T-helper 1 cell treated with Interleukin-12 subunit alpha and Interleukin-12 subunit beta and Interleukin-4 antibody, amounts not matched to agents 30 ng/mL and 1 ng/mL, for 36 hours (primary cell): ENCODE data around the gene NT5C3B. TPM values are rescaled to one million over a fixed set of nuclear protein-coding genes. Genes with fewer than 3 reads are reported as not detected.
"Not testable (repeated sequence)": the region's sequence is repeated elsewhere in the genome, so short reads cannot be mapped to it uniquely, and the experiment has no call there.

ENCODE experiments used
- intact Hi-C: fragments of 100-400 bp; cut with micrococcal nuclease; formaldehyde crosslinking; loops from one replicate; pipeline ENCODE4 v1.15.1; 2024
- total RNA-seq: library from RNA; stranded (reverse); gene quantifications from 2 replicates; pipeline ENCODE4 v1.2.3, GENCODE V29; 2022

NT5C3B gene
- total RNA-seq, 1 donor from 2014 or later: 24.9 TPM

DNA sequence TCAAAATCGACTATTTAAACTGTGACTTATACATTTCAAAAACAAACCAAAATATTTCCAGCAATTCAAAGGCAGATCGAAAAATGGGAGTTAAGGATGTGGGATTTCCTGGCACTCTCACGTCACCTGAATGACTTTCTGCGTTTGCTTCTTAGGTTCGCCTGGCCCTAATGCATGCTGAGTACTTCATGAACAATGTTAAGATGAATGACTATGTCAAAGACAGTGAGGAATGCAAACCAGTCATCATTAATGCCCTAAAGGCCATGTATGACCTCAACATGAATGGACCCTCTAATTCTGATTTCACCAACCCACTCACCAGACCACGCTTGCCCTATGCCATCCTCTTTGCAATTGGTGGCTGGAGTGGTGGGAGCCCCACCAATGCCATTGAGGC lies 8.9 kb upstream of the NT5C3B start:
- intact Hi-C loops: no loop called here

DNA sequence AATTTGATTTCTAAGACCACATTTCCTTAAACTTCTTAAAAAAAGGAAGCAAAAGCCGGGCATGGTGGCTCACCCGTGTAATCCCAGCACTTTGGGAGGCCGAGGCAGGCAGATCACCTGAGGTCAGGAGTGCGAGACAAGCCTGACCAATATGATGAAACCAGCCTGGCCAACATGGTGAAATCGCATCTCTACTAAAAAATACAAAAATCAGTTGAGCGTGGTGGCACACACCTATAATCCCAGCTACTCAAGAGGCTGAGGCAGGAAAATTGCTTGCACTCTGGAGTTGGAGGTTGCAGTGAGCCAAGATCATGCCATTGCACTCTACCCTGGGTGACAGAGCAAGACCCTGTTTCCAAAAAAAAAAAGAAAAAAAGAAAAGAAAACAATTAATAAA lies 4.7 kb upstream of the NT5C3B start:
- intact Hi-C loops: not testable (repeated sequence)

DNA sequence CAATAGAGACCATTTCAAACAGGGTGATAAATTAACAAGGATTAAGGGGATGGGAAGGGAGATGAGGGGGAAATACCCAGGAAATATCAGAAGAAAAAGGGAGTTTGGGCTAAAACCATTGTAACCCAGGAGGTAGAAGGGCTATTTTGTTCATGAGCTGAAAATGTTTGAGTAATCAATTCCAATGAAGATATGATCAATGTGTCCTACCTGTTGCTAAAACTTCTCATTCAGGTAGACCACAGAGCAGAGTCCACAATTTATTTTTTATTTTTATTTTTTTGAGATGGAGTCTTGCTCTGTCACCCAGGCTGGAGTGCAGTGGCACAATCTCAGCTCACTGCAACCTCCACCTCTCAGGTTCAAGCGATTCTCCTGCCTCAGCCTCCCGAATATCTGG lies 3.4 kb upstream of the NT5C3B start:
- intact Hi-C loops: loop anchor here (5.0 kb wide), 1 partner anchor 52 kb away; the partner anchor contains the start of gene JUP

DNA sequence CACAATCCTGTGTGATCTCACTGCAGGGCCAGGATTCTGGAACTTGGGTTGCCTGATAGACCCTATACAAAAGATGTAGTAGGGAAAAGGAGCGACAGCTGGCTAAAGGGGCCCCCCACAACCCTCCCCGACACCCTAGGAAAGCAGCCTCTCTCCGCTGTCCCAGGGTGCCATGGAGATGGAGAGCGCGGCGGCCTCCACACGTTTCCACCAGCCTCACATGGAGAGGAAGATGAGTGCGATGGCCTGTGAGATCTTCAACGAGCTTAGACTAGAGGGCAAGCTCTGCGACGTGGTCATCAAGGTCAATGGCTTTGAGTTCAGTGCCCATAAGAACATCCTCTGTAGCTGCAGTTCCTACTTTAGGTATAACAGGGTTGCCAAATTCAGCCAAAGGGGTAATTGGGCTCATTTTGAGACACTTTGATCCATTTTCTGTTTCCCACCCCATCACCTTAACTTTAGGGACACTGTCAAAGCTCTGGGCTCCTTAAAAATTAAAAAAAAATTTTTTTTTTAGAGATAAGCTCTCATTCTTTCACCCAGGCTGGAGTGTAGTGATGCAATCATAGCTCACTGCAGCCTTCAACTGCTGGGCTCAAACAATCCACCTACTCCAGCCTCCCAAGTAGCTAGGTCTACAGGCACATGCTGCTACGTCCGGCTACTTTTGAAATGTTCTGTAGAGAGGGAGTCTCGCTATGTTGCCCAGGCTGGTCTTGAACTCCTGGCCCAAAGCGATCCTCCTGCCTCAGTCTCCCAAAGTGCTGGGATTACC lies 1.9 kb upstream of the NT5C3B start, which contains the start of gene KLHL10:
TSS of gene KLHL10 (plus strand) at position 65 of the 778 bp plus-strand sequence. CDS start at position 173, 108 bp downstream.
- intact Hi-C loops: loop anchor here (5.0 kb wide), 1 partner anchor 51 kb away; the partner anchor contains the start of gene JUP

DNA sequence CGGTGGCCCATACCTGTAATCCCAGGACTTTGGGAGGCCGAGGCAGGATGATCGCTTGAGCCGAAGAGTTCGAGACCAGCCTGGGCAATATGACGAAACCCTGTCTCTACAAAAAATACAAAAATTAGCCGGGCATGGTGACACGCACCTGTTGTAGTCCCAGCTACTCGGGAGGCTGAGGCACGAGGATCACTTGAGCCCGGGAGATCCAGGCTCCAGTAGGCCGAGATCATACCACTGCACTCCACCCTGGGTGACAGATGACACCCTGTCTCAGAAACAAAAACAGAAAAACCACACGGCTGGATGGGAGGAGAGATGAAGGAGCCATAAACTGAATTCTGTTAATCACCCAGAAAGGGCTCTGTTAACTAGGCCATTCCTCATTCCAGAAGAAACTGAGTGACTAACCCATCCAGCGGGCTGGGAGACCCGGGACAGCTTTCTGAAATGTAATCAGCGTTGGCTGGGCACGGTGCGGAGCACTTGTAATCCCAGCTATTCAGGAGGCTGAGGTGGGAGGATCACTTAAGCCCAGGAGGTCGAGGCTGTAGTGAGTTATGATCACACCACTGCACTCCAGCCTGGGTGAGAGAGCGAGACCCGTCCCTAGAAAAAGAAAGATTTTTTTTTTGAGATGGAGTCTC lies 641 bp upstream of the NT5C3B start:
- intact Hi-C loops: loop anchor here (1.0 to 5.0 kb wide), 2 partner anchors 25 to 49 kb away; partner anchors contain the start of genes JUP and P3H4

DNA sequence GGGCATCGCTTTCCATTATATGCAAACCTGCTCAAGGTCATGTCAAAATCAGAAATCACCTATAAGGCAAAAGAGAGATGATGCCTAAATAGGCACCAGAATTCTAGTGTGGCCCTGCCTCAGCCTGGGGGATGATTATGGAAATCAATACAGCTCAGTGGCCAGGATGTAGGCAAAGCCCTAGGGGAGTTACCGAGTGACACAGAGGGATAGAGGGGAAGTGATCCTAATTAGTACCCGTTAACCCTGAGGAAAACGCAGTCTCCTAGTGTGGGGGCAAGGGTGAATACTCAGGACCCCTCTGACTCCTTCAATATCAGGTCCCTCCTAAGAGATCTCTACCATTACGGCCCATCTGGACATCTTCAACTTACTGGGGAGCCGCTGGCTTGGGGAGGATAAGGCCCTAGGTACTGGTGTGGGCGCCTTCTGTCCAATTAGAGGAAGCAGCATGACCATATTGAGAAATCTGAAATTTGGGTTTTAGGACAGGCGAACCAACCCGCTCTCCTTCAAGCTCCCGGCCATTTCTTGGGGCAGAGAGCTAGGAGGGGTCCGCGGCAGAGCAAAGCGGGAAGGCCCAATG lies 725 bp downstream of the NT5C3B start:
- intact Hi-C loops: loop anchor here (1.0 to 5.0 kb wide), 2 partner anchors 30 to 48 kb away; partner anchors contain the start of genes JUP and KLHL11

DNA sequence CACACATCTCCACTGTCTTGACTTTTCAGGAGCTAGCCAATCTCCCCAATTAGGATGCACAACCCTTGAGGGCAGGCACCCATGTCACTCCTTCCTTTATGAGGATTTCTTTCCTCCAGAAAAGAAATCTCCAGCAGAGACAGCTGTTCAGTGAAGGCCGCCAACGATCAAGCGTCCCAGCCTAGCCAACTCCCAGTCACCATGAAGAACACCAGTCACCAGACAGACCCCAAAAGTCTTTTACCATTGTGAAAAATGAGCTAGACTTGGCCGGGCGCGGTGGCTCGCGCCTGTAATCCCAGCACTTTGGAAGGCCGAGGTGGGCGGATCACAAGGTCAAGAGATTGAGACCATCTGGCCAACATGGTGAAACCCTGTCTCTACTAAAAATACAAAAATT lies 6.1 kb downstream of the NT5C3B start:
- intact Hi-C loops: not testable (repeated sequence)

DNA sequence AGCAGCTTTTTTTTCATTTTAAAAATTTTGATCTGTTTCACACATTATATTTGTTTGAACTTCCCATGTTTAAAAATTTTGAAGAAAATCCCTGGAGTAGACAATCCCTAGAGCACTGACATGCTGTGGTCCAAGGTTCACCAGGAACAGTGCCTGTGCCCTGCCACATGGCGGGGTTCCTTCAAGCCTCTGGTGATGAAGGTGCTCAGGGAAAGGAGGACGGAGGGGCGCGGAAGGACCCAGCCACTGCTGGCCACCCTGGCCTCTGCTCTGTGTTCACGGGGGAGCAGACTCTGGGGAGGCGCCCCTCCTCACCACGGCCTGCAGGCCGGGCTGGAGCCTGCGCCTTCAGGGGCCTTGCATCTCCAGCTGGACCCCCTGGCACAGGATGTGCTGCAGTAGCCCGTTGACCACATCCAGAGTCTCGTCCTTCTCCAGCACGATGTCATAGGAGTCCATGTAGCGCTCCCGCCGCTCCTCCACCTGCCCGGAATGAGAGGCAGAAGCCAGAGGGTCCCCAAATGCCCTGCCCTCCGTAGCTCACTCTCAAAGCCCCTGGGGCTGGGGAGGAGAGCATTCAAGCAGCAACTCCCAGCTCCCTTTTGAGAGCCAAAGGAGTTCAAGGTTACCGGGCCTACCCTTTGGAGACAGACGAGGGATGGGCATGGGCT lies 10.7 kb downstream of the NT5C3B start:
- intact Hi-C loops: no loop called here

DNA sequence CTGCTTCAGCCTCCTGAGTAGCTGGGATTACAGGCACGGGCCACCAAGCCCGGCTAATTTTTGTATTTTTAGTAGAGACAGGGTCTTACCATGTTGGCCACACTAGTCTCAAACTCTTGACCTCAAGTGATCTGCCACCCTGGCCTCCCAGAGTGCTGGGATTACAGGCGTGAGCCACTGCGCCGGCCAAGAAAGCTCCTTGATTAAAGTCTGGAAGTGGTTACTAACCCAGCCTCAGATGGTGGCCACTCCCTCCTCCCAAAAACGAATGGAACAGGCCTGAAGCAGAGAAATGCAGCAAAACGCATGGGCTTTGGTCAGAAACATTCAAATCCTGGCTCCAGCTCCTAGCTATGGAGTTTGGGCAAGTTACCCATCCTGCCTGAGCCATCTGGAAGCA lies 11.9 kb downstream of the NT5C3B start:
- intact Hi-C loops: no loop called here

DNA sequence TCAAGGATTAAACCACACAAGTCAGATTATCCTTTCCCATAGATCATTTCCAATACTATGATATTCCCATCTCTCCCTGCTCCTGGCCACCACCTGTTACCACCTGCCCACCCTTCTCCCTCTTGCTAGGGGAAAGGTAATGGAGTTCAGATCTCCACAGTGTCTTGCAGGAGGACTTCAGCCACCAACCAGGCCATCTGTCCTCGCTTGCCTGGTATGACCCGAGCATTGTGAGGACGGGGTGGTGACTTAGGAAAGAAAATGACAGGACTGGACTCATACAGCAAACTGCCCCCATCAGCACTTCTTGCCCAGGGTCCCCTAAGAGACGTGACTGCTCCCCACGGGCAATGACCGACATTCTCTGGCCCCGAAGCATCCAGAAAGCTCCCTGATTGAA lies 12.5 kb downstream of the NT5C3B start:
- intact Hi-C loops: no loop called here

DNA sequence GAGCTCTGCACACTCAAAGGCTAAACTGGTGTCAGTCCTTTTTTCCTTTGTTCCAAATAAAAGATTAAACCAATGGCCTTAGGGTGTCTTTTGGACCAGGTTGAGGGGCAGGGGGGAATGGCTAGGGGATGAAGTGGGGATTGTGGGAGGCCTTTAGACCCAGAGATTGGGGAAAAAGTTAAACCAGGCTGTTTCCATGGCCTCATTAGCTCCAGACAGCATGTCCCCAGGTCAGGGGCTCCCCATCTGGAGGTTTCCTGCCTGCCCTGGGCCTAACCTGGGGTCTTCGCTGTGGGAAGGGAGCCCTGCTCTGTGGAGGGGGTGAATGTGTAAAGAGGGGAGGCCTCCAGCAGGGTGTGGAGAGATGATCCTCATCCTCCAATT lies 12.9 kb downstream of the NT5C3B start:
- intact Hi-C loops: no loop called here

DNA sequence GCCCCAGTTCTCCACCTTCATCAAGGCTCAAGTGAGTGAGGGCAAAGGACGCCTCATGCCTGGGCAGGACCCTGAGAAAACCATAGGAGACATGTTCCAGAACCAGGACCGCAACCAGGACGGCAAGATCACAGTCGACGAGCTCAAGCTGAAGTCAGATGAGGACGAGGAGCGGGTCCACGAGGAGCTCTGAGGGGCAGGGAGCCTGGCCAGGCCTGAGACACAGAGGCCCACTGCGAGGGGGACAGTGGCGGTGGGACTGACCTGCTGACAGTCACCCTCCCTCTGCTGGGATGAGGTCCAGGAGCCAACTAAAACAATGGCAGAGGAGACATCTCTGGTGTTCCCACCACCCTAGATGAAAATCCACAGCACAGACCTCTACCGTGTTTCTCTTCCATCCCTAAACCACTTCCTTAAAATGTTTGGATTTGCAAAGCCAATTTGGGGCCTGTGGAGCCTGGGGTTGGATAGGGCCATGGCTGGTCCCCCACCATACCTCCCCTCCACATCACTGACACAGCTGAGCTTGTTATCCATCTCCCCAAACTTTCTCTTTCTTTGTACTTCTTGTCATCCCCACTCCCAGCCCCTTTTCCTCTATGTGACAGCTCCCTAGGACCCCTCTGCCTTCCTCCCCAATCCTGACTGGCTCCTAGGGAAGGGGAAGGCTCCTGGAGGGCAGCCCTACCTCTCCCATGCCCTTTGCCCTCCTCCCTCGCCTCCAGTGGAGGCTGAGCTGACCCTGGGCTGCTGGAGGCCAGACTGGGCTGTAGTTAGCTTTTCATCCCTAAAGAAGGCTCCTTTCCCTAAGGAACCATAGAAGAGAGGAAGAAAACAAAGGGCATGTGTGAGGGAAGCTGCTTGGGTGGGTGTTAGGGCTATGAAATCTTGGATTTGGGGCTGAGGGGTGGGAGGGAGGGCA lies 13.6 kb downstream of the NT5C3B start:
- intact Hi-C loops: no loop called here

DNA sequence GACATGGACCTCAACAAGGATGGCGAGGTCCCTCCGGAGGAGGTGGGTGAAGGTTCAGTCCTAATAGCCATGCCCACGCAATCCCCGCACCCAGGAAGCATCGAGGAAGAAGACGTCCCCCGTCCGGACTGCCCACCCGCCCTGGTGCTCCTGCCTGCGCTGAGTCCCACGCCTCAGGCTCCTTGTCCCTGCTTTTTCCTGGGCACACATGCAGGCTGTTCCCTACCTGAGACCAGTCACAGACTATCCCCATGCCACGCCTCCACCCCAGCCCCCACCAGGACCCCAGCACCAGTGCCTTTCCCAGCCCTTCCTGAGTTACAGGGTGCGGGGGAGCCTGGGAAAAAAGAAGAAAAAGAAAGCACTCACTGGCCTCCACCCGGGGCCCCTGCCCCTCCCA lies 14.3 kb downstream of the NT5C3B start:
- intact Hi-C loops: no loop called here

DNA sequence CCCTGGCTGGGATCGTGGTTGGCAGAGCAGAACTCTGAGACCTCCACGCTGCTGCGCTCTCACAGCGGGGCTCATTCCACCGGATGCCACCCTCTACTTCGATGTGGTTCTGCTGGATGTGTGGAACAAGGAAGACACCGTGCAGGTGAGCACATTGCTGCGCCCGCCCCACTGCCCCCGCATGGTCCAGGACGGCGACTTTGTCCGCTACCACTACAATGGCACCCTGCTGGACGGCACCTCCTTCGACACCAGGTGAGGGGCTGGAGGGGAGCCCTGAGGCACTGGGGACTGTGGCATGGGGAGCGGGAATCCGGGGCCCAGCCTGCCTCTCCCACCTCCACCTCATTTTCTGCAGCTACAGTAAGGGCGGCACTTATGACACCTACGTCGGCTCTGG lies 18.0 kb downstream of the NT5C3B start:
- intact Hi-C loops: no loop called here

DNA sequence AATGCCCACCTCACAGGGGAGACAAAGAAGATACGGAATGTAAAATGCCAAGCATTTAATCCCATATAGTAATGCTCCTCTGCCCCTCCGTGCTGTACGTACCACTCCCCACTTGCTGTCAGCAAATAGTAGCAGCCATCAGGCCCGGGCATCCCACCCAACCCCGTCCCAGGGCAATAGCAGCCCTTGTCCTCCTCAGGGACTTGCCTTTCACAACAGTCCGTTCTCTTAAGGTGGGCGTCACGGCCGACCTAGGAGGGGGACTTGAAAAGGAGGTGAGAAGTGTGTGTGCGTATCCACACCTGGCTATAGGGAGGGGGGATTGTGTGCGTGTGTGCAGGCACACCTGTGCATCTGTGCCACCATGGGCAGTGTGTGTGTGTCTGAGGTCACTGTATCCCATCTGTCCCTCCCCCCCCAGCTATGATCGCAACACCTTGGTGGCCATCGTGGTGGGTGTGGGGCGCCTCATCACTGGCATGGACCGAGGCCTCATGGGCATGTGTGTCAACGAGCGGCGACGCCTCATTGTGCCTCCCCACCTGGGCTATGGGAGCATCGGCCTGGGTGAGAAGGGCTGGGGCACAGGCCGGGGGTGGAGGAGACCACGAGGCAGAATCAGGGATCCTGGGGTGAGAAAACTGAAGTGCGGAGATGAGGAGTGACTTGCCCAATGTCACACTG lies 19.3 kb downstream of the NT5C3B start:
- intact Hi-C loops: no loop called here

DNA sequence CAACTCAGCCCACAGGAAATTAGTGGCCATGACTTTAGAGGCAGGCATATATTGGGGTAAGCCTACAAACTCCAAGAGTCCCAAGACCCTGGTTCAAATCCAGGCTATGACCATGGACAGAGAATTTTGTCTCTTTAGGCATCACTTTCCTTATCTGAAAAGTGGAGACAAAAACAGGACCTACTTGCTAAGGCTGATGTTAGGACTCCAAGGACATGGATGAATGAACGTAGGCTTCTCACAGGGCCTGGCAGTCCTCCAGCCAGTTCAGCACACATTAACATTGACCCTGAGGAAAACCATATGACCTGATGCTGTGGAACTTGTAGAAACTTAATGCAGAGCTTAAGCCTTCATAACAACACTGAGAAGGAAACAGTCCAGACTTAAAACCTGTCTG lies 21.8 kb downstream of the NT5C3B start:
- intact Hi-C loops: no loop called here

DNA sequence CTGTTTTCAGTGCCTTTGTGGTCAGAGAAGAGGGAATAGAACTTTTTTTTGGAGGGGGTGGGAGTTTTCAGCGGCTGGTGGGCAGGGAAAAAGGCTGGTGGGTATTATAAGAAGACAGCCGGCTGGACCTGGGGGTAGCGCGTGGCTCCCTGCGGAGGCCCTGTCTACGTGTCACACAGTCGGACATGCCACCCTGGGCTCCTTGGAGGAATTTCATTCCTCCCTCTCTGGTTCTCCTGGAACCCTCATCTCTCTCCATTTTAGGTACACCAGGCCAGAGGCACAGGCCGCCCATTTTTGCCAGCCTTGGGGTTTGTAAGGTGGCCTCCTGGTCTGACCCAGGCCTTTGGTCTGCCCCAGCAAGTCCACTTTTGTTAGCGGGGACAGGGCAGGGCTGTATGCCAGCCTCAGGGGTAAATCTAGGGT lies 22.3 kb downstream of the NT5C3B start:
- intact Hi-C loops: no loop called here

DNA sequence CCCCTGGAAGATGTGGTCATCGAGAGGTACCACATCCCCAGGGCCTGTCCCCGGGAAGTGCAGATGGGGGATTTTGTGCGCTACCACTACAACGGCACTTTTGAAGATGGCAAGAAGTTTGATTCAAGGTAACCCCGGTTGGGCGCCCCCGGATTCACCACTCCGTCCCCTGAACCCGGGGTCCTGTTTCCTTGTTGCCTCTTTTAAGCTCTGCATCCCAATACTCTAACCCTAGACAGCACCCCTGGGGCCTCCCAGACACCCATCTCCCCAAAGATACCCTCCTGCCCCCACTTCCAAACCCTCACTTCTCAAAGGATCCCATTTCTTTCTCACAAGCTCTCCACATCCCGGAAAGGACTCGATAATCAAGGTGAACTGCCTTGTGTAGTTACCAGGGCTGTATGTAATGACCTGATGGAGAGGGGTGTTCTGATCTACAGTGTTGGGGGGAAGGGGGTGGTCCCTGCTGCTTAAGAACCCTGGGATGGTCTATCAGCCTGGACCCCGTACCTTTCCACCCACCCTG lies 22.8 kb downstream of the NT5C3B start:
- intact Hi-C loops: no loop called here

DNA sequence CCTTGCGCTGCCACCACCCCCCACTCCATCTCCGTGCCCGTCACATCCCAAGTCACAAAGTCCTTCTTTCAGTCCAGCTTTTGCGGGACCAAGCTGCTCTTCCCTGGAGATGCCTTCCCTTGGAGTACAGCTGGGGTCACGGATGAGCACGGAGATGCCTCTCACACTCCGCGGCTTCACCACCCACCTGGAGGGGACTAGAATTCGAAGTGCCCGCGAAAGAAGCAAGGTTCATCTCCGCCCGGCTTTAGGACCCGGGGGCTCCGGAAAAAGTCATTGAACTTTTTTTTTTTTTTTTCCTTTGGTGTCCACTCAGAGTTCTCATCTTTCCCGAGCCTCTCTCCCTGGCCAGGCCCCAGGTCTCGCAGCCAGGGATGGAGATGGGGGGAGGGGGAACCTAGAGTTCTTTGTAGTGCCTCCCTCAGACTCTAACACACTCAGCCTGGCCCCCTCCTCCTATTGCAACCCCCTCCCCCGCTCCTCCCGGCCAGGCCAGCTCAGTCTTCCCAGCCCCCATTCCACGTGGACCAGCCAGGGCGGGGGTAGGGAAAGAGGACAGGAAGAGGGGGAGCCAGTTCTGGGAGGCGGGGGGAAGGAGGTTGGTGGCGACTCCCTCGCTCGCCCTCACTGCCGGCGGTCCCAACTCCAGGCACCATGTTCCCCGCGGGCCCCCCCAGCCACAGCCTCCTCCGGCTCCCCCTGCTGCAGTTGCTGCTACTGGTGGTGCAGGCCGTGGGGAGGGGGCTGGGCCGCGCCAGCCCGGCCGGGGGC lies 23.5 kb downstream of the NT5C3B start, which contains the start of gene FKBP10:
TSS of gene FKBP10 (plus strand) at position 624 of the 771 bp plus-strand sequence. CDS start at position 655, 31 bp downstream.
- intact Hi-C loops: no loop called here
